Keratinocyte (primary cell): ENCODE measurements around the gene NRSN1. TPM values are rescaled to one million over a fixed set of nuclear protein-coding genes. Genes with fewer than 3 reads are reported as not detected.

Experiments used
- DNase-seq: peaks from one replicate; pipeline ENCODE4 v3.0.0-alpha.2; 2011; ENCODE audit warnings: low read depth, missing footprints, low spot score
- FAIRE-seq: peaks from 2 replicates; lab custom pipeline; 2011; peaks lifted over from hg19 to GRCh38; lab: Jason Lieb, UNC
- H2AFZ ChIP-seq: 2 replicates; pipeline ENCODE4 v1.6.0; 2012; ENCODE audit warnings: low read length, control low read depth, inconsistent platforms; ENCODE audit not compliant: control insufficient read depth
- H3K27ac ChIP-seq: 2 replicates; pipeline ENCODE4 v1.5.1; 2011; ENCODE audit warnings: low read length; ENCODE audit not compliant: control insufficient read depth, insufficient read depth
- H3K27me3 ChIP-seq: 3 replicates; pipeline ENCODE4 v1.6.0; 2011; ENCODE audit warnings: low read length; ENCODE audit not compliant: control insufficient read depth, insufficient read depth; ENCODE audit errors: extremely low read depth
- H3K36me3 ChIP-seq, 2 experiments: 2 replicates in 1 of 2; 3 replicates in 1 of 2; pipeline ENCODE4 v1.5.1; 2011; ENCODE audit warnings: low read length in 2 of 2, mild to moderate bottlenecking in 1 of 2; ENCODE audit not compliant: control insufficient read depth in 2 of 2, insufficient read depth in 2 of 2; ENCODE audit errors: extremely low read depth in 1 of 2
- H3K4me1 ChIP-seq: 3 replicates; pipeline ENCODE4 v1.5.1; 2011; ENCODE audit warnings: low read length; ENCODE audit not compliant: control insufficient read depth, insufficient read depth; ENCODE audit errors: extremely low read depth
- H3K4me2 ChIP-seq: 3 replicates; pipeline ENCODE4 v1.6.0; 2011; ENCODE audit warnings: low read depth, low read length; ENCODE audit not compliant: control insufficient read depth, insufficient read depth; ENCODE audit errors: extremely low read depth
- H3K4me3 ChIP-seq, 3 experiments: fragments of 200-600 bp in 1 of 3; sonication (generic) in 1 of 3; 2 replicates in 2 of 3; 3 replicates in 1 of 3; pipeline ENCODE4 v1.5.1; 2011 to 2016; ENCODE audit warnings: low read length in 3 of 3, mild to moderate bottlenecking in 3 of 3, control low read depth in 2 of 3, inconsistent platforms in 1 of 3, low read depth in 1 of 3, mixed read lengths in 1 of 3, mixed run types in 1 of 3, moderate library complexity in 1 of 3; ENCODE audit not compliant: control insufficient read depth in 2 of 3, insufficient read depth in 2 of 3; ENCODE audit errors: extremely low read depth in 1 of 3
- H3K79me2 ChIP-seq: 2 replicates; pipeline ENCODE4 v1.6.0; 2012; ENCODE audit warnings: low read length; ENCODE audit not compliant: control insufficient read depth, insufficient read depth
- H3K9ac ChIP-seq: 3 replicates; pipeline ENCODE4 v1.6.0; 2011; ENCODE audit warnings: low read length; ENCODE audit not compliant: control insufficient read depth, insufficient read depth; ENCODE audit errors: extremely low read depth
- H3K9me1 ChIP-seq: 3 replicates; pipeline ENCODE4 v1.6.0; 2011; ENCODE audit warnings: low read length; ENCODE audit not compliant: control insufficient read depth, insufficient read depth; ENCODE audit errors: extremely low read depth
- H3K9me3 ChIP-seq: 2 replicates; pipeline ENCODE4 v1.5.1; 2012; ENCODE audit warnings: low read depth, low read length; ENCODE audit not compliant: control insufficient read depth
- H4K20me1 ChIP-seq: 3 replicates; pipeline ENCODE4 v1.6.0; 2011; ENCODE audit warnings: low read length; ENCODE audit not compliant: control insufficient read depth, insufficient read depth; ENCODE audit errors: extremely low read depth
- EZH2 ChIP-seq: IDR thresholded peaks from one replicate; pipeline ENCODE4 v1.6.1; 2012; ENCODE audit warnings: inconsistent platforms, mild to moderate bottlenecking, low read length, moderate library complexity
- dilution Hi-C: fragments of 300-500 bp; cut with MboI; formaldehyde crosslinking; loops from one replicate; pipeline ENCODE4 v1.7.0; 2020; ENCODE audit warnings: low sequenced_read_pairs; ENCODE audit not compliant: extremely low pct_ligation_motif_present
- polyA plus RNA-seq, 5 experiments: library from polyadenylated mRNA; depleted of rRNA in 3 of 5; stranded (reverse) in 3 of 5; stranded (forward) in 1 of 5; unstranded in 1 of 5; fragments of >200 nt; gene quantifications; 1 replicate in 1 of 5; 2 replicates in 3 of 5; 3 replicates in 1 of 5; pipeline versions ENCODE4 v1.2.1 to v1.2.3, GENCODE V29; 2011 to 2012; ENCODE audit warnings: missing spikeins in 2 of 5, low read depth in 1 of 5, low replicate concordance in 1 of 5
- TF ChIP-seq, protein P1 (sequence below), 3 experiments: IDR thresholded peaks in 1 of 3; conservative IDR thresholded peaks in 1 of 3; optimal IDR thresholded peaks in 1 of 3; 2 replicates in 2 of 3; 3 replicates in 1 of 3; pipeline versions ENCODE3 to v1.5.1; 2011; ENCODE audit warnings: low read length in 3 of 3, mild to moderate bottlenecking in 3 of 3, moderate library complexity in 2 of 3, control low read depth in 1 of 3, inconsistent platforms in 1 of 3; ENCODE audit not compliant: insufficient read depth in 2 of 3; ENCODE audit errors: extremely low read depth in 1 of 3

Gene NRSN1
- polyA plus RNA-seq, 1 donor (not counting 4 experiments of a cell fraction or from before 2014, with no cell fraction given): not detected

DNA sequence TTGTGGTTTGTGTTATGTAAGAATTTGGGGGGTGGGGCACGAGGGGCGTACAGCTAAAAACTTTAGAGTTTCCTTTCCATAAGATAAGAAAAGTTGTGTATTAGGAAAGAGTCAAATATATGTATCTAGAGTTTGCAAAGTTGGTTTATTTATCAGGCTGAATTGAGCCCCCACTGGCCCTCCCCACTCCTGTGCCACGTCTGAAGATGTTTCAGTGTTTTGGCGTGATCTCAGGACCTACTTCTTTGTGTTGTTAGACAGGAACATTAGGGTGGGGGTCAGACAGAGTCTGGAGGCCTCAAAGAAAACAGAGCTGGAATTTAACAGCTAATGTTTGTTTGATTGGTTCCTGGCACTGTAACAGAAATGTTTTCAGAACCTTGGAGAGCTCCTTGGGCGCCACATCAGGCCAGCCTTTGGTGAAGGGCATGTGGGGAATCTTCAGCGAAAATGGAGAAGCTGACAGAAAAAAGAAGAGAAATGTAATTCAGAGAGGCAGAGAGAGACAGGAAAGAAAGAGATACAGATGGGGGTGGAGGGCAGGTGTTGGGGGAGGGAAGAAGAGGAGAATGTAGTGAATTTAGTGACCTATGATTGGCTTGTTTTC lies 674 bp downstream of the NRSN1 start:
- DNase-seq: no peak
- no peak for FAIRE-seq
- Histone ChIP-seq H4K20me1 (no peaks in the 10 kb centered on the region), H3K4me3 (no peak overlapping the region), H3K9me3 (no peaks in the 10 kb centered on the region), H3K4me1 (peaks cover 2% of the 10 kb centered on the region), H3K9me1 (no peaks in the 10 kb centered on the region), H3K79me2 (no peaks in the 10 kb centered on the region), H3K9ac (no peak overlapping the region), H3K27me3 (no peaks in the 10 kb centered on the region), H3K36me3 (no peaks in the 10 kb centered on the region), H3K4me2 (no peak overlapping the region), H2AFZ (no peak overlapping the region), H3K27ac (no peak overlapping the region)
- dilution Hi-C loops: no loop called here
- TF ChIP-seq EZH2: no peak
- TF ChIP-seq, protein P1, sequence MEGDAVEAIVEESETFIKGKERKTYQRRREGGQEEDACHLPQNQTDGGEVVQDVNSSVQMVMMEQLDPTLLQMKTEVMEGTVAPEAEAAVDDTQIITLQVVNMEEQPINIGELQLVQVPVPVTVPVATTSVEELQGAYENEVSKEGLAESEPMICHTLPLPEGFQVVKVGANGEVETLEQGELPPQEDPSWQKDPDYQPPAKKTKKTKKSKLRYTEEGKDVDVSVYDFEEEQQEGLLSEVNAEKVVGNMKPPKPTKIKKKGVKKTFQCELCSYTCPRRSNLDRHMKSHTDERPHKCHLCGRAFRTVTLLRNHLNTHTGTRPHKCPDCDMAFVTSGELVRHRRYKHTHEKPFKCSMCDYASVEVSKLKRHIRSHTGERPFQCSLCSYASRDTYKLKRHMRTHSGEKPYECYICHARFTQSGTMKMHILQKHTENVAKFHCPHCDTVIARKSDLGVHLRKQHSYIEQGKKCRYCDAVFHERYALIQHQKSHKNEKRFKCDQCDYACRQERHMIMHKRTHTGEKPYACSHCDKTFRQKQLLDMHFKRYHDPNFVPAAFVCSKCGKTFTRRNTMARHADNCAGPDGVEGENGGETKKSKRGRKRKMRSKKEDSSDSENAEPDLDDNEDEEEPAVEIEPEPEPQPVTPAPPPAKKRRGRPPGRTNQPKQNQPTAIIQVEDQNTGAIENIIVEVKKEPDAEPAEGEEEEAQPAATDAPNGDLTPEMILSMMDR (optimal IDR thresholded peaks at IDR 0.05 in 1 of 3, IDR thresholded peaks at IDR 0.05 in 1 of 3, conservative IDR thresholded peaks at IDR 0.05 in 1 of 3; ENCODE audit: extremely low read depth in 1 of 3, insufficient read depth in 2 of 3, low read length in 3 of 3): no peak

DNA sequence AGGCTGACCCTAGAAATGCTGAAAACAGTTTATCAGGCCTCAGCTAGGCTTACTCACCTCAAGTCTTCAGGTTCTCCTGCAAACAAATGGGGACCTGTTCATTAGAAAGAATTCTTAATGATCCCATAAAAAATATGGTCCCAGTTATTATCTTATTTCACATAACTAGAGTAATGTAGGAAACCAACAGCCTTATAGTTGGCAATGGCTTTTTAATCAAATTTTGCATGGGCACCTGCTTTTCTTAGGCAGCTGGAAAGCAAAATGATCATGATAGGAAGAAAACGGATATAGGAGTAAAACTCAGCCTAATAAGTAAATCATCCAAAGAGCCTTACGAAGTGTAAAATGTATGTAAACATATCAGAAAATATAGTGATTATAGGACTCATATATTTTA lies 1.3 kb downstream of the NRSN1 start:
- dilution Hi-C loops: no loop called here
- Histone ChIP-seq H3K27ac (no peak overlapping the region), H3K79me2 (no peaks in the 10 kb centered on the region)

More for the DNA sequence above, 1.3 kb downstream of the NRSN1 start:
- H3K9ac ChIP-seq: no peak overlapping the region
- no peaks in the 10 kb centered on the region for H3K9me1 ChIP-seq
- no peak overlapping the region for H2AFZ ChIP-seq
- no peaks in the 10 kb centered on the region for H3K27me3 ChIP-seq
- no peak overlapping the region for H3K4me3 ChIP-seq
- no peaks in the 10 kb centered on the region for H3K36me3 ChIP-seq
- peaks cover 2% of the 10 kb centered on the region for H3K4me1 ChIP-seq
- FAIRE-seq (no peak), DNase-seq (no peak)
- TF ChIP-seq, protein P1 (optimal IDR thresholded peaks at IDR 0.05 in 1 of 3, IDR thresholded peaks at IDR 0.05 in 1 of 3, conservative IDR thresholded peaks at IDR 0.05 in 1 of 3; ENCODE audit: extremely low read depth in 1 of 3, insufficient read depth in 2 of 3, low read length in 3 of 3): no peak
- no peak for TF ChIP-seq EZH2
- H3K9me3 ChIP-seq: no peaks in the 10 kb centered on the region
- H4K20me1 ChIP-seq: no peaks in the 10 kb centered on the region
- no peak overlapping the region for H3K4me2 ChIP-seq
